Nephron (organoid): ENCODE measurements around the gene TBC1D10A.
A peak's percentile ranks its signal among the peaks of the same experiment; 100 is the strongest.

Source experiments
- H3K27ac Mint-ChIP-seq, 3 experiments: 2 replicates each; pipeline ENCODE4 v1.8.0; 2020; ENCODE audit warnings: mixed read lengths in 3 of 3, mild to moderate bottlenecking in 2 of 3, moderate library complexity in 1 of 3
- H3K27me3 Mint-ChIP-seq: 2 replicates; pipeline ENCODE4 v1.8.0; 2021; ENCODE audit warnings: low read depth, mild to moderate bottlenecking, moderate library complexity, mixed read lengths
- H3K36me3 Mint-ChIP-seq: 2 replicates; pipeline ENCODE4 v1.8.0; 2020; ENCODE audit warnings: low read depth, mixed read lengths
- H3K4me1 Mint-ChIP-seq: 2 replicates; pipeline ENCODE4 v1.8.0; 2020; ENCODE audit warnings: mixed read lengths
- H3K4me3 Mint-ChIP-seq, 3 experiments: 2 replicates each; pipeline ENCODE4 v1.8.0; 2020; ENCODE audit warnings: mild to moderate bottlenecking in 3 of 3, mixed read lengths in 3 of 3, moderate library complexity in 2 of 3
- H3K9me3 Mint-ChIP-seq: 2 replicates; pipeline ENCODE4 v1.8.0; 2020; ENCODE audit warnings: mixed read lengths
- TF ChIP-seq, protein P1 (sequence below), 3 experiments: fragments of 200-600 bp; sonication (generic); IDR thresholded peaks; one replicate each; pipeline ENCODE4 v1.5.0; 2021; ENCODE audit warnings: antibody characterized with exemption in 3 of 3; ENCODE audit not compliant: unreplicated experiment in 3 of 3

The TBC1D10A gene

DNA sequence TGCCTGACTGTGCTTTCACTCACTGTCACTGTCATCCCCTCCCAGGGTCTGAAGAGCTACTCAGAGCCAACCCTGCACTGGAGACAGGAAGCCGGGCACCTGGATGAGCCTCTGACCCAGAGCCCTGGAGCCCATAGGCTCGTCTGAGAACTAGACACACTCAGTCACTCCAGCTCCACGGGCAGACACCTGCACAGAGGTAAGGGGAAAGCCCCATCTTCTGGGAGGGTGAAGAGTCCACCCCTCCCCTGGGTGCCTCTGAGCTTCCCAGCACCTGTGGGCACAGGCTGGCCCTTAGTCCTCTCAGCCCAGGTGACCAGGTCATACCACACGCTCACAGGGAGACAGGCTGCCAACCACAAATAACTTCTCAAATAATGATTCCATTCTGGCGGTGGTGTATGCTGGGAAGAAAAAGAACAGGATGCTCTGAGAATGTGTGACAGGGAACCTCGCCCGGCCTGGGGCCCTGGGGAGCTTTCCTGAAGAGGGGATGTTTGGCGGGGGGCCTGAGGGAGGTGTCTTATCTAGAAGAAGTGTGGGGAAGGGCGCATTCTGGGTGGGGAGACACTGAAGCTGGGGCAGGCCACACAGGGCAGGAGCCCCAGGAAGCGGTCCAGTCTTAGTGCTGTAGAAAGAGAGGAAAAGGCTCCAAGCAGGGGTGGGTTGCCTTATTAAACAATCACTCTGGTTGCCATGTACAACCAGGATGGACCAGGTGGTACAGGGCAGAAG is 35.3 kb upstream of the TBC1D10A start:
- Mint-ChIP-seq H3K27me3 (peaks cover 4% of the 10 kb centered on the region), H3K36me3 (peaks cover 10% of the 10 kb centered on the region), H3K9me3 (no peaks in the 10 kb centered on the region), H3K4me3 (no peak overlapping the region), H3K27ac (no peak overlapping the region), H3K4me1 (peaks cover 5% of the 10 kb centered on the region)
- TF ChIP-seq, protein P1, sequence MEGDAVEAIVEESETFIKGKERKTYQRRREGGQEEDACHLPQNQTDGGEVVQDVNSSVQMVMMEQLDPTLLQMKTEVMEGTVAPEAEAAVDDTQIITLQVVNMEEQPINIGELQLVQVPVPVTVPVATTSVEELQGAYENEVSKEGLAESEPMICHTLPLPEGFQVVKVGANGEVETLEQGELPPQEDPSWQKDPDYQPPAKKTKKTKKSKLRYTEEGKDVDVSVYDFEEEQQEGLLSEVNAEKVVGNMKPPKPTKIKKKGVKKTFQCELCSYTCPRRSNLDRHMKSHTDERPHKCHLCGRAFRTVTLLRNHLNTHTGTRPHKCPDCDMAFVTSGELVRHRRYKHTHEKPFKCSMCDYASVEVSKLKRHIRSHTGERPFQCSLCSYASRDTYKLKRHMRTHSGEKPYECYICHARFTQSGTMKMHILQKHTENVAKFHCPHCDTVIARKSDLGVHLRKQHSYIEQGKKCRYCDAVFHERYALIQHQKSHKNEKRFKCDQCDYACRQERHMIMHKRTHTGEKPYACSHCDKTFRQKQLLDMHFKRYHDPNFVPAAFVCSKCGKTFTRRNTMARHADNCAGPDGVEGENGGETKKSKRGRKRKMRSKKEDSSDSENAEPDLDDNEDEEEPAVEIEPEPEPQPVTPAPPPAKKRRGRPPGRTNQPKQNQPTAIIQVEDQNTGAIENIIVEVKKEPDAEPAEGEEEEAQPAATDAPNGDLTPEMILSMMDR (IDR thresholded peaks at IDR 0.05; ENCODE audit: unreplicated experiment in 3 of 3), result no peak

DNA sequence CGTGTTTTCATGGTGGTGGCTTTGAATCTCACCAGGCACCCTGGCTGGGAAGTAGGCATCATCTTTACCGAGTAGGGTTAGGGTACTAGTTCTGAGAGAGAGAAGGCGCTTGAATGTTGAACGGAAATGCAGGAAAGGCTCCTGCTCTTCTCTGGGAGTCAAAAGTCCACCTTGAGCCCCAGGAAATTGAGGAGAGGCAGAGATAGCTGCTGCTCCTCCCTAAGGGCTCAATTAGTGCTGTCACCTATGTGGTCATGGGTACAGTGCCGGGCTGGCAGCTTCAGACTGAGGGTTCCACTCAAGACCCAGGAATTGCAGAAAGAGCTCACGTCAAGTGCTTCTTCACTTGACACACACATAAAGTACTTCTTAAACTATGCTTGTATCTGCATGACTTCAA is 31.8 kb upstream of the TBC1D10A start:
- Mint-ChIP-seq H3K9me3 (no peaks in the 10 kb centered on the region), H3K27me3 (no peaks in the 10 kb centered on the region), H3K4me1 (peaks cover 31% of the 10 kb centered on the region)

DNA sequence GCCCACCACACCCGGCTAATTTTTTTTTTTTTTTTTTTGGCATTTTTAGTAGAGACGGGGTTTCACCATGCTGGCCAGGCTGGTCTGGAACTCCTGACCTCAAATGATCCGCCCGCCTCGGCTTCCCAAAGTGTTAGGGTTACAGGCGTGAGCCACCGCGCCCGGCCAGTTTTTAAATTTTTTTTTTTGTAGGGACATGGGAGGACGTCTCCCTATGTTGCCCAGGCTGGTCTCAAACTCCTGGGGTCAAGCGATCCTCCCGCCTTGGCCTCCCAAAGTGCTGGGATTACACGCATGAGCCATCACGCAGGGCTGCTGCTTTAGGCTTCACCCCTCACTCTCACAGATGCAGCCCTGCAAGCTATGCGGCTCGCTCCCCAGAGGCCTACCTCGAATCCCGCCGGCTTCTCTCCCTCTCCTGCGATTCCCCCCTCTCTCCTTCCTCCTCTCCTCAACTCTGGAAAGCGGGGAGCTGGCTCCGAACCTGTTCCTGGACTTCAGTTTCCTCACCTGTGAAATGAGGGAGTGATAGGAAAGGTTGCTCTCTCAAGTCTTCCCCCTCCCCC is 31.0 kb upstream of the TBC1D10A start:
- TF ChIP-seq, protein P1 (IDR thresholded peaks at IDR 0.05; ENCODE audit: unreplicated experiment in 3 of 3), result no peak
- Mint-ChIP-seq H3K27me3 (no peaks in the 10 kb centered on the region), H3K36me3 (peaks cover 19% of the 10 kb centered on the region), H3K9me3 (no peaks in the 10 kb centered on the region), H3K27ac (peak overlapping the region; percentile 61 to 99 (median 98)), H3K4me1 (peaks cover 31% of the 10 kb centered on the region), H3K4me3 (peak overlapping the region; percentile 97 to 100 (median 99))

More for the DNA sequence above, 31.8 kb upstream of the TBC1D10A start:
- no peak overlapping the region for H3K27ac Mint-ChIP-seq
- peaks cover 17% of the 10 kb centered on the region for H3K36me3 Mint-ChIP-seq
- H3K4me3 Mint-ChIP-seq, result peak overlapping the region; percentile 97 to 100 (median 99)
- TF ChIP-seq, protein P1 (IDR thresholded peaks at IDR 0.05; ENCODE audit: unreplicated experiment in 3 of 3), result no peak

DNA sequence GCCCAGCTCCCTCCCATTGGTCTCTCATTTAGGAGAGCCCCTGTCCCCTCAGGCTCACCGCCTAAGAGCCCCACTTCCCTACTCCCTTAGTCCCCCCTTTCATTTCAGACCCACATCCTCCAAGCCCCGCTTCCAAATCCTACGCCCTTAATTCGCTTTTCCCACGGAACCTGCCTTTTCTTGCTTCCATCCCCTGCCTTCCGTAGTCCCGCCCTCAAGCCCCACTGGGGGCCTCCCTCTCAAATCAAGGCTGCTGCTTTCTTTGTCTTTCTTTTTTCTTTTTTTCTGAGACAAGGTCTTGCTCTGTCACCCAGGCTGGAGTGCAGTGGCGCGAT is 30.5 kb upstream of the TBC1D10A start:
- peak overlapping the region; percentile 61 to 99 (median 98) for H3K27ac Mint-ChIP-seq
- TF ChIP-seq, protein P1 (IDR thresholded peaks at IDR 0.05; ENCODE audit: unreplicated experiment in 3 of 3), result no peak
- H3K9me3 Mint-ChIP-seq, result no peaks in the 10 kb centered on the region
- H3K4me3 Mint-ChIP-seq, result peak overlapping the region; percentile 97 to 100 (median 99)
- H3K4me1 Mint-ChIP-seq, result peaks cover 31% of the 10 kb centered on the region
- H3K36me3 Mint-ChIP-seq, result peaks cover 19% of the 10 kb centered on the region
- no peaks in the 10 kb centered on the region for H3K27me3 Mint-ChIP-seq

DNA sequence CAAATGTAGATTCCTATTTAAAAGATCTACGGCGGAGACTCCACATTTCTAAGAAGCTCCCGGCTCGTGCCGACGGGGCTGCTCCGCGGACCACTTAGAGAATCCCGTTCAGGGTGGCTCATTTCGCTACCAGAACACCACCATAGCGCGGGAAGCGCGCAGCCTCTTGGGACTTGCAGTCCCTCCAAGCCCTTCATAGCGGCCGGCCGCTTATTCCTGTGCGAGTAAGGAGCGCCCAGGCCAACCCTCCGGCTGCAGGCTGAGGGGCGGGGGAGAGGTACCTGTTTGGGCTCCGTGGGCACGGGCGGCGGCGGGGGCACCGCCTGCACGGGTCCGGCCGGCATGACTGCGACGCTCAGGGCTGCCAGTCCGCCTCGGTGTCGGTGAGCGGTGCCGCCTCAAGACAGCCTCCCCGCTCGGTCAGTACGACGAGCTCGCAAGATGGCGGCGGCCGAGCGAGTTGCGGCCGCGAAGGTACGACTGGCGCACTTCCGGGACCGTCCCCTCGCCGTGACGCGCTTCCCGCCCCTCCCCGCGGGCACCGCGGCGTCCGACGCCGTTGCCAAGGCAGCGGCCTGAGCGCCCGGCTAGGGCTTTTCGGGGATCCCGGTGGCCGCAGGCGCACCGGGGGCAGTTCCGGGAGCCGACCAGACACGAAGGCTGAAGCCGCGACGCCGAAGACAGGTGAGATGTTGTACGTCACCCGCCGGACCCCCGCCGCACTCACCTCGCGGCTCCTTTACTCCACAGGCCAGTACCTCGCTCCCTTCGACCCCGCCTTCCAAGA is 29.9 kb upstream of the TBC1D10A start, which contains the start of the genes CCDC157 and SF3A1:
CCDC157 (plus strand) TSS at position 559 of the 787 bp plus-strand sequence. CDS start 8,994 bp downstream, outside the sequence.
SF3A1 (minus strand) TSS at position 446 of the 787 bp plus-strand sequence; CDS start at position 344, 102 bp downstream.
- peak within 1 kb of the TSS; percentile 61 to 99 (median 98) for H3K27ac Mint-ChIP-seq
- H3K36me3 Mint-ChIP-seq, result peaks cover 22% of the 10 kb centered on the region
- H3K27me3 Mint-ChIP-seq, result no peaks in the 10 kb centered on the region
- TF ChIP-seq, protein P1 (IDR thresholded peaks at IDR 0.05; ENCODE audit: unreplicated experiment in 3 of 3), result no peak
- H3K9me3 Mint-ChIP-seq, result no peaks in the 10 kb centered on the region
- peaks cover 31% of the 10 kb centered on the region for H3K4me1 Mint-ChIP-seq
- H3K4me3 Mint-ChIP-seq, result peak within 1 kb of the TSS; percentile 97 to 100 (median 99)
